Measurements from ENCODE around the gene TMEM87B.

The TMEM87B gene

GRCh38 chr2:112077814-112078213, 22.7 kb downstream of the TMEM87B start:
- Histone ChIP-seq H3K9me3 (replicated peaks; ENCODE audit: insufficient read depth, low read length) (no peaks in the 10 kb centered on the region), H2AFZ (ENCODE audit: low read length) (no peak overlapping the region), H3K36me3 (replicated peaks; ENCODE audit: insufficient read depth, low read length) (no peaks in the 10 kb centered on the region), H3K4me3 (ENCODE audit: low read length) (no peak overlapping the region), H3K27me3 (replicated peaks; ENCODE audit: insufficient read depth, low read length) (no peaks in the 10 kb centered on the region), H4K20me1 (ENCODE audit: insufficient read depth, low read length) (no peaks in the 10 kb centered on the region), H3K4me2 (ENCODE audit: low read depth, low read length) (no peak overlapping the region), H3K4me1 (ENCODE audit: low read length) (no peaks in the 10 kb centered on the region), H3K27ac (ENCODE audit: low read length) (no peak overlapping the region), H3K79me2 (ENCODE audit: low read length) (peaks cover 16% of the 10 kb centered on the region), H3K9me2 (replicated peaks; ENCODE audit: insufficient read depth, low read length) (no peaks in the 10 kb centered on the region), H3F3A (ENCODE audit: insufficient read depth, low read length) (no peaks in the 10 kb centered on the region), H3K9ac (ENCODE audit: low read length) (no peak overlapping the region)
- TF ChIP-seq EZH2phosphoT487 (IDR thresholded peaks at IDR 0.05; ENCODE audit: low read length) = no peak
- TF ChIP-seq EZH2 (optimal IDR thresholded peaks at IDR 0.05; ENCODE audit: low read depth, low read length) = no peak
- TF ChIP-seq CTCF (IDR thresholded peaks at IDR 0.05; ENCODE audit: low read length) = no peak
- DNase-seq = no peak

DNA sequence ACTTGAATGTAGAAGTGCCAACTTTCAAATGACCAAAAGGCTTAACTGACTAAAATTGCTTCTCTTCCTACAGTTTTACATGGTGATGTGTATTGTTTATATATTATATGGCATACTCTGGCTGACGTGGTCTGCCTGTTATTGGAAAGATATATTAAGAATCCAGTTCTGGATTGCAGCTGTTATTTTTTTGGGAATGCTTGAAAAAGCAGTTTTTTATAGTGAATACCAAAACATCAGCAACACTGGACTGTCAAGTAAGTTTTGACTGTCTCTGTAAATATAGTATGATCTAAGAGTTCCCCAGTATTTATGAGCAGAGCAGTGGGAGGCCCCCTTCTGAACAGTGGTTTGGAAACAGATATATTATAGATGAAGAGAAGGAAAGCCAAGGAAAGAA, 26.2 kb downstream of the TMEM87B start:
- Histone ChIP-seq H3K4me3 (ENCODE audit: low read length) (no peak overlapping the region), H3K27me3 (replicated peaks; ENCODE audit: insufficient read depth, low read length) (no peaks in the 10 kb centered on the region), H3K79me2 (ENCODE audit: low read length) (no peaks in the 10 kb centered on the region), H3K36me3 (replicated peaks; ENCODE audit: insufficient read depth, low read length) (no peaks in the 10 kb centered on the region), H3K9me3 (replicated peaks; ENCODE audit: insufficient read depth, low read length) (no peaks in the 10 kb centered on the region), H3K4me2 (ENCODE audit: low read depth, low read length) (no peak overlapping the region), H3K9ac (ENCODE audit: low read length) (no peak overlapping the region), H3F3A (ENCODE audit: insufficient read depth, low read length) (no peaks in the 10 kb centered on the region), H3K27ac (ENCODE audit: low read length) (no peak overlapping the region), H3K9me2 (replicated peaks; ENCODE audit: insufficient read depth, low read length) (no peaks in the 10 kb centered on the region), H2AFZ (ENCODE audit: low read length) (no peak overlapping the region), H3K4me1 (ENCODE audit: low read length) (no peaks in the 10 kb centered on the region), H4K20me1 (ENCODE audit: insufficient read depth, low read length) (no peaks in the 10 kb centered on the region)
- DNase-seq = no peak
- TF ChIP-seq EZH2 (optimal IDR thresholded peaks at IDR 0.05; ENCODE audit: low read depth, low read length) (no peak), CTCF (IDR thresholded peaks at IDR 0.05; ENCODE audit: low read length) (no peak), EZH2phosphoT487 (IDR thresholded peaks at IDR 0.05; ENCODE audit: low read length) (no peak)

GRCh38 chr2:112084689-112085374, 29.8 kb downstream of the TMEM87B start:
- no peaks in the 10 kb centered on the region for H4K20me1 ChIP-seq (ENCODE audit: insufficient read depth, low read length)
- H3K4me3 ChIP-seq (ENCODE audit: low read length) = no peak overlapping the region
- H3K27me3 ChIP-seq (replicated peaks; ENCODE audit: insufficient read depth, low read length) = no peaks in the 10 kb centered on the region
- no peaks in the 10 kb centered on the region for H3K36me3 ChIP-seq (replicated peaks; ENCODE audit: insufficient read depth, low read length)
- no peaks in the 10 kb centered on the region for H3K9me2 ChIP-seq (replicated peaks; ENCODE audit: insufficient read depth, low read length)
- no peaks in the 10 kb centered on the region for H3F3A ChIP-seq (ENCODE audit: insufficient read depth, low read length)
- TF ChIP-seq CTCF (IDR thresholded peaks at IDR 0.05; ENCODE audit: low read length) (no peak), EZH2 (optimal IDR thresholded peaks at IDR 0.05; ENCODE audit: low read depth, low read length) (no peak)
- no peaks in the 10 kb centered on the region for H3K9me3 ChIP-seq (replicated peaks; ENCODE audit: insufficient read depth, low read length)
- no peaks in the 10 kb centered on the region for H3K4me1 ChIP-seq (ENCODE audit: low read length)
- no peak overlapping the region for H3K27ac ChIP-seq (ENCODE audit: low read length)
- no peaks in the 10 kb centered on the region for H3K79me2 ChIP-seq (ENCODE audit: low read length)
- no peak for DNase-seq
- no peak overlapping the region for H3K4me2 ChIP-seq (ENCODE audit: low read depth, low read length)
- H2AFZ ChIP-seq (ENCODE audit: low read length) = no peak overlapping the region
- no peak overlapping the region for H3K9ac ChIP-seq (ENCODE audit: low read length)

Data from MM.1S (cell line).